SH-SY5Y (cell line): Measurements from ENCODE around the gene FAM83D.

ENCODE experiments used
- GATA2 ChIP-seq: IDR thresholded peaks from 2 replicates; pipeline ENCODE4 v1.6.1; 2011; ENCODE audit warnings: mild to moderate bottlenecking, low read depth, low read length
- GATA3 ChIP-seq: IDR thresholded peaks from 2 replicates; pipeline ENCODE4 v1.6.1; 2011; ENCODE audit warnings: low read depth, mild to moderate bottlenecking, low read length, moderate library complexity

- no peak for TF ChIP-seq GATA2
- TF ChIP-seq GATA3 = no peak
Measured at GRCh38 chr20:38940644-38941043, 14.4 kb downstream of the FAM83D start.
